DOHH2 (cell line): Measurements from ENCODE around the gene DNAJC17.

Experiments used
- EZH2phosphoT487 ChIP-seq: fragments of 200-600 bp; sonication (generic); IDR thresholded peaks from 2 replicates; pipeline ENCODE4 v1.6.1; 2017; ENCODE audit warnings: borderline replicate concordance, mild to moderate bottlenecking, antibody characterized with exemption, low read length, moderate library complexity, mixed read lengths
- TF ChIP-seq, protein P1 (sequence below): fragments of 200-600 bp; sonication (generic); IDR thresholded peaks from one replicate; pipeline ENCODE4 v1.5.1; 2014; ENCODE audit warnings: antibody characterized with exemption, mild to moderate bottlenecking, low read depth, low read length; ENCODE audit not compliant: poor library complexity, severe bottlenecking

DNA sequence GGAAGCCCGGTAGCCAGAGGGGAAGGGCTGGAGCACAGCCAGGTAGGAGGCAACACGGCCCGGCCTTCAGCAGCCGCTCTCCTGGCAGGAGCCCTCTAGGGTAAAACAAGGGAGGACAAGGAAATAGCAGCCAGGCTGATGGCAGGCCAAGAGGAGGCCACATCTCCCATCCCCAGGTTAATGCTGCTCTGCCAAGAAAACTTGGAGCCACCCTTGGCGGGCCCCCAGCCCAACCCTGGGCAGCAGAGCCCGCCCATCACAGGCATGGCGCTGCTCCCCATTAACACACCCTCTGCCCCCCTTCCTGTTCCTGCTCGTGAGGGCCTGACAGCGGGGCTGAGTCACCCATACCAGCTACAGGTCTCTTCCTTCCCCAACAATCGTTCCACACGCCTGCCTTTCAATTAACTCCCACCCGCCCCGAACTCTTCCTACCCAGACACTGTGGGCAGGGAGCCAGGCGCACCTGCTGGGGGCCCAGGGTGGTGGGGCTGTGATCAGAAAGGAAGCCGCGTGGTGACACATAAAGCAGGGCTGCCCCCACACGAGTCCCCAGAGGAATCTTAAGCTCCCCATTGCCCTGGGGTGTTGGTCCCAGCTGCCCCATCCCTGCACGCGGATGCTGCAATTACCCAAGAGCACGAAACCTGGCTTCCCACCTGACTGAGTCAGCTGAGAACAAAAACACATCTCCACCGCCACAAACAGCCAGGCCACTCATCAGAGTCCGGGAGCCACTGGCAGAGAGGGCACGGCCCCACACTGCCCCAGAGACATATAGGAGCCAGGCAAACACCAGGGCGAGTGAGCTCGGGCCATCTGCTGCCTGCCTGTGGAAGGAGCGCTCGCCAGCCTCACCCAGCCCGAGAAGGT is 37.8 kb downstream of the DNAJC17 start, which contains the start of gene C15orf62:
- TF ChIP-seq, protein P1, sequence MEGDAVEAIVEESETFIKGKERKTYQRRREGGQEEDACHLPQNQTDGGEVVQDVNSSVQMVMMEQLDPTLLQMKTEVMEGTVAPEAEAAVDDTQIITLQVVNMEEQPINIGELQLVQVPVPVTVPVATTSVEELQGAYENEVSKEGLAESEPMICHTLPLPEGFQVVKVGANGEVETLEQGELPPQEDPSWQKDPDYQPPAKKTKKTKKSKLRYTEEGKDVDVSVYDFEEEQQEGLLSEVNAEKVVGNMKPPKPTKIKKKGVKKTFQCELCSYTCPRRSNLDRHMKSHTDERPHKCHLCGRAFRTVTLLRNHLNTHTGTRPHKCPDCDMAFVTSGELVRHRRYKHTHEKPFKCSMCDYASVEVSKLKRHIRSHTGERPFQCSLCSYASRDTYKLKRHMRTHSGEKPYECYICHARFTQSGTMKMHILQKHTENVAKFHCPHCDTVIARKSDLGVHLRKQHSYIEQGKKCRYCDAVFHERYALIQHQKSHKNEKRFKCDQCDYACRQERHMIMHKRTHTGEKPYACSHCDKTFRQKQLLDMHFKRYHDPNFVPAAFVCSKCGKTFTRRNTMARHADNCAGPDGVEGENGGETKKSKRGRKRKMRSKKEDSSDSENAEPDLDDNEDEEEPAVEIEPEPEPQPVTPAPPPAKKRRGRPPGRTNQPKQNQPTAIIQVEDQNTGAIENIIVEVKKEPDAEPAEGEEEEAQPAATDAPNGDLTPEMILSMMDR, result no peak
- TF ChIP-seq EZH2phosphoT487, result no peak
